Measurements from ENCODE around the gene GTF2H2C. TPM values are rescaled to one million over a fixed set of nuclear protein-coding genes. Genes with fewer than 3 reads are reported as not detected.
"Not testable (repeated sequence)": the region's sequence is repeated elsewhere in the genome, so short reads cannot be mapped to it uniquely, and the experiment has no call there.

The GTF2H2C gene
- total RNA-seq = 10 to 100 TPM; 27.1 to 30.7 TPM

DNA sequence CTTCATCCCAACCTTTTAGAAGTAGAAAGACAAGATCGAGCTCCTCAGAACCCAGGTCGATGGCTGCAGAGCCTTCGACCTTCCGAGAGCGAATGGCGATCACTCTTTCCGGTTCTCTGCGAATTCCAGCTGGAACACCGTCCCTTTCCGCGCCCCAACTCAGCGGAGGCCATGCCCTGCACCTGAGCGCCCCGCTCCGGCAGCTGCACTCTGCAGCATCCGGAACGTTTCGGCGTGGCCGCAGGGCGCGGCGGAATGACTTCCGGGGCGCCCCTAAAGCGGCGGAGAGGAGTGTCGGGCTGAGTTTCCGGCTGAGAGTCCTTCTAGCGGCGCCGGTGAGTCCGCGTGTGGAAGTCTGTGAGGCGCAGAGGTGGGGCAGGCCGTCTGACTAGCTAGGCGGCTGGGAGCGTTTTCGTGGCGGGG lies at the start of gene GTF2H2C:
Gene GTF2H2C, plus strand, starts transcription at position 284 of the 423 bp plus-strand sequence. CDS start 4,942 bp downstream, outside the sequence.
- H3K4me3 Mint-ChIP-seq = peak within 1 kb of the TSS; percentile 86
- H3K9me3 Mint-ChIP-seq; H3K4me1 Mint-ChIP-seq; POLR2A ChIA-PET; H3K27me3 Mint-ChIP-seq; CTCF ChIA-PET; H3K36me3 Mint-ChIP-seq (ENCODE audit: low read depth): not testable (repeated sequence)
- DNase-seq = peak; percentile 75
- H3K27ac Mint-ChIP-seq = peak within 1 kb of the TSS; percentile 84

DNA sequence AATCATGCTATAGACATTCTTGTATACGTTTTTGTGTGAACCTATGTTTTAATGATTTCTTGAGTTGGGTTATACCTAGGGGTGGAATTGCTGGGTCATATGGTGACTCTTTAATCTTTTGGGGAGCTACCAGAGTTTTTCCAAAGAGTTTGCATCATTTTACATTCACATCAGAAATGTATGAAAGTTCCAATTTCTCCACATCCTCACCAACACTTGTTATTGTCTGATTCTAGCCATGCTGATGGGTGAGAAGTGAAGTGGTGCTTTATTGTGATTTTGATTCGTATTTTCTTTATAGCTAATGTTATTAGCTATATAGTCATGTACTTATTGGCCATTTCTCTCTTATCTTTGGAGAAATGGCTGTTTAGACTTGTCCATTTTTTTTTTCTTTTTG lies 49.3 kb upstream of the GTF2H2C start:
- Mint-ChIP-seq H3K9me3 (no peaks in the 10 kb centered on the region), H3K27ac (no peak overlapping the region), H3K36me3 (ENCODE audit: low read depth) (no peaks in the 10 kb centered on the region), H3K4me3 (no peak overlapping the region), H3K4me1 (no peaks in the 10 kb centered on the region), H3K27me3 (no peaks in the 10 kb centered on the region)
- POLR2A ChIA-PET = interaction anchor here (0.8 kb wide), 1 partner anchor 1864 kb away, joined by 3 read pairs; no protein-coding TSS in a partner anchor
- no peak for DNase-seq
- CTCF ChIA-PET = interaction anchor here (0.6 kb wide), 1 partner anchor 18 kb away, joined by 4 read pairs; no protein-coding TSS in a partner anchor

DNA sequence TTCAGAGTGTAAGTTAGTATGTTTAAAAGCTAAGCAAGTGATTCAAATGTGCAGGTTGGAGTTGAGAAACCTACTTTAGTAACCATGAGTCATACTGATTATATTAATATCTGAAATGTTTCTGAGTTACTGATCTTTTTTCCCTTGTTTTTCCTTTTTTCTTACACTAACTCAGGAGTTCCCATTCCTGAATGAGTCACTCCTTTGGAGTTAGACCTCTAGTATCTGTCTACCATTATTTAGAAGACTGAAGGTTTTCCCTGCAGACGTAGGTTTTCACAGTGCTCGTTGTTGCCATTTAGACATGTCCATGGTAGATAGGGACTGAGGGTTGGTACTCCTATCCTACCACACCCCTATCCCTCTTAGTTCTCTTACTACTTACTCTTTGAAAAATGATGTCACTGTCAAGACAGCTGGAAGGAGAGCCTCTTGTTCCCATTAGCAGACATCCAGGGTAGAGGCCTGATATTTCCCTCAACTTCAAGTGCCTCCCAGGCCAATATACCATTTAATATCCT lies 47.2 kb upstream of the GTF2H2C start:
- H3K27me3 Mint-ChIP-seq = no peaks in the 10 kb centered on the region
- H3K4me3 Mint-ChIP-seq = no peak overlapping the region
- DNase-seq = no peak
- ChIA-PET POLR2A (no interaction called here), CTCF (interaction anchor here (1.0 kb wide), 1 partner anchor 15 kb away, joined by 6 read pairs; no protein-coding TSS in a partner anchor)
- H3K4me1 Mint-ChIP-seq = no peaks in the 10 kb centered on the region
- no peak overlapping the region for H3K27ac Mint-ChIP-seq
- H3K9me3 Mint-ChIP-seq = no peaks in the 10 kb centered on the region
- H3K36me3 Mint-ChIP-seq (ENCODE audit: low read depth) = no peaks in the 10 kb centered on the region

DNA sequence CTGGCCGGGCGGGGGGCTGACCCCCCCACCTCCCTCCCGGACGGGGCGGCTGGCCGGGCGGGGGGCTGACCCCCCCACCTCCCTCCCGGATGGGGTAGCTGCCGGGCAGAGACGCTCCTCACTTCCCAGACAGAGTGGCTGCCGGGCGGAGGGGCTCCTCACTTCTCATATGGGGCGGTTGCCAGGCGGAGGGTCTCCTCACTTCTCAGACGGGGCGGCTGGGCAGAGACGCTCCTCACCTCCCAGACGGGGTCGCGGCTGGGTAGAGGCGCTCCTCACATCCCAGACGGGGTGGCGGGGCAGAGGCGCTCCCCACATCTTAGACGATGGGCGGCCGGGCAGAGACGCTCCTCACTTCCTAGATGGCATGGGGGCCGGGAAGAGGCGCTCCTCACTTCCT lies 44.4 kb upstream of the GTF2H2C start:
- H3K36me3 Mint-ChIP-seq (ENCODE audit: low read depth); H3K4me1 Mint-ChIP-seq; DNase-seq; CTCF ChIA-PET; H3K4me3 Mint-ChIP-seq; H3K27ac Mint-ChIP-seq; POLR2A ChIA-PET; H3K27me3 Mint-ChIP-seq; H3K9me3 Mint-ChIP-seq: not testable (repeated sequence)

DNA sequence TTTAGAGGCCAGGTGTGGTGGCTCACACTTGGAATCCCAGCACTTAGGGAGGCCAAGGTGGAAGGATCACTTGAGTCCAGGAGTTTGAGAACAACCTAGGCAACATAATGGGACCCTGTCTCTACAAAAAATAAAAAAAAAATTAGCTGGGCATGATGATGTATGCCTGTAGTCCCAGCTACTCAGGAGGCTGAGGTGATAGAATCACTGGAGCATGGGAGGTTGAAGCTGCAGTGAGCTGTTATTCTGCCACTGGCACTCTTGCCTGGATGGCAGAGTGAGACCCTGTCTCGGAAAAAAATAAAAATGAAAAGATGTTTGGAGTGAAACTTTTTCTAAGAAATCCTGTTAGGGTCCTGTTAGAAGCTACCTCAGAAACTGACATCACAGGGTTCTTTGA lies 43.2 kb upstream of the GTF2H2C start:
- CTCF ChIA-PET = no interaction called here

DNA sequence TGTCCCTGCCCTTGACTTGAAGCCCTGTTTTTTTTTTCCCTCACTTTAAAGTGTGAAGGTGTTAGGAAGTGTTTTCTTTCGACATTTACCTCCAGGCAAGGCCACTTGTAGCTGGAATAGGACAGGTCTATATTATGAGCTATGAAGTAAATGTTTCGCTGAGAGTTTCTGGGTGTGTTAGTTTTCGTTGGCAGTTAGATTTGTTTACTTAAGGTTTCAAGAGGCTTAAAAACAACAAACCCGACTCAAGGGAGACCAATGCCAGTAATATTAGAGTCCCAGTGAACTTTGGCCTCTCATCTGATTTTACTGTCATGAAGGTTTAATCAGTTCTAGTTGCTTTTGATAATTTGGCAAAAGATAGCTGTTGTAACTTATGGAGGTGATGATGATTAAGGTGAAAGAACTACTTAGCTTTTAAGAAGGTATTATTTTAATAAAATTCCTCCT lies 42.2 kb upstream of the GTF2H2C start:
- CTCF ChIA-PET = no interaction called here
- no peak for DNase-seq
- Mint-ChIP-seq H3K27ac (no peak overlapping the region), H3K9me3 (no peaks in the 10 kb centered on the region), H3K4me1 (no peaks in the 10 kb centered on the region), H3K27me3 (peaks cover 5% of the 10 kb centered on the region), H3K36me3 (ENCODE audit: low read depth) (no peaks in the 10 kb centered on the region), H3K4me3 (no peak overlapping the region)
- POLR2A ChIA-PET = no interaction called here

More for the DNA sequence above, 43.2 kb upstream of the GTF2H2C start:
- DNase-seq = no peak
- Mint-ChIP-seq H3K4me1 (no peaks in the 10 kb centered on the region), H3K27me3 (peaks cover 3% of the 10 kb centered on the region), H3K27ac (no peak overlapping the region), H3K4me3 (no peak overlapping the region), H3K9me3 (no peaks in the 10 kb centered on the region), H3K36me3 (ENCODE audit: low read depth) (no peaks in the 10 kb centered on the region)
- POLR2A ChIA-PET = no interaction called here

DNA sequence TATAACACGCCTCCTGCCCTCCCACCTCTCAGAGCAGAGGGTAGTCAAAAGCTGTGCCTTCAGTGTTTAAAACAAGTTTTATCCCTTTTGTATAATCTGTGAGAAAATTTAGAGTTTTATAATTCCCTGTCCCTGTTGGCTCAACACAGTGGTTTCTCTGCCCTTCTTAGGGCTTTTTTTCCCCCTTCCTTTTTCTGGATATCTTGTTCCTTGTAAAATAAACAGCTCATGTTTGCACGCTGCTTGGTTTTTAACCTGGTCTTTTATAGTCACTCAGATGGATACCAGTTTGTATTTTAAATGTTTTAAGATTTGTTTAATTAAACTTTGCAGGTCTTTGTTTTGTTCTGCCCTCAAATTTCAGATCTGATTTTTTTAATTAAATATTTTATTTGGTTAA lies 40.7 kb upstream of the GTF2H2C start:
- H3K4me3 Mint-ChIP-seq = no peak overlapping the region
- DNase-seq = no peak
- ChIA-PET CTCF (no interaction called here), POLR2A (no interaction called here)
- H3K4me1 Mint-ChIP-seq = no peaks in the 10 kb centered on the region
- peaks cover 5% of the 10 kb centered on the region for H3K27me3 Mint-ChIP-seq
- H3K36me3 Mint-ChIP-seq (ENCODE audit: low read depth) = no peaks in the 10 kb centered on the region
- H3K27ac Mint-ChIP-seq = no peak overlapping the region
- H3K9me3 Mint-ChIP-seq = no peaks in the 10 kb centered on the region

DNA sequence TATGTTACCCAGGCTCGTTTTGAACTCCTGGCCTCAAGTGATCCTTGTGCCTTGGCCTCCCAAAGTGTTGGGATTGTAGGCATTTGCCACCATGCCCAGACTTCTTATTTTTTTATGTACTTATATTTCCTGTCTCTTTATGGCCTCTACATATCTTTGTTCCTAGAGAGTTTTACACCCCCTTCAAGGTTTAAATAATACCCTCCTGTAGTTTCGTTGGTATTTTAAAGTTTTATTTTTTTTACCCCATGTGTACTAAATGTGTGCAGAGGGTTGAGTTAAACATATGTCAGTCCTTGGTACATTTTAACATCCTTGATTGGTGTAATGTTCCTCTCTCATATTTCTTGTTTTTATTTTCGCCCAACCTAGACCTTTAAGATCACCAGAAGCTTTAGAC lies 38.0 kb upstream of the GTF2H2C start:
- H3K27ac Mint-ChIP-seq = no peak overlapping the region
- no peak overlapping the region for H3K4me3 Mint-ChIP-seq
- ChIA-PET CTCF (no interaction called here), POLR2A (no interaction called here)
- H3K27me3 Mint-ChIP-seq = peaks cover 5% of the 10 kb centered on the region
- no peaks in the 10 kb centered on the region for H3K4me1 Mint-ChIP-seq
- no peak for DNase-seq
- H3K36me3 Mint-ChIP-seq (ENCODE audit: low read depth) = no peaks in the 10 kb centered on the region
- H3K9me3 Mint-ChIP-seq = no peaks in the 10 kb centered on the region

DNA sequence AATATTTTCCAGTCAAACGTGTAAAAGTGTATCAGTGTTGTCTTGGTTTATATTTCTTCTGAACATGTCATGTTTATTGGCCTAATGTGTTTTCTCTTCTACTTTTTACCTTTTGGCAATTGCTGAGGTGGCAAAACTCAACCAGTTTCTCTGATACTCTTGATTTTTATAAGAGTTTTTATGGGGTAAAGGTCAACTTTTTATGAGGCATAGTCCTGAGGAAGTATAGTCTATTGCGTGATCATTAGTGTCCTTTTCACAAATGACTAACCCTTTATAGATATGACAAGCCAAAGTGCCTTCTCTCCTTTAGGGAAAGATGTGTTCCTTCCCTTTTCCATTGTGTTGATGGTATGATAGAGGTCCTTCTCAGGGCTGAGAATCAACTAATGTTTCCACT lies 34.5 kb upstream of the GTF2H2C start:
- H3K27me3 Mint-ChIP-seq = peaks cover 2% of the 10 kb centered on the region
- H3K27ac Mint-ChIP-seq = no peak overlapping the region
- H3K4me3 Mint-ChIP-seq = no peak overlapping the region
- no peak for DNase-seq
- H3K4me1 Mint-ChIP-seq = no peaks in the 10 kb centered on the region
- CTCF ChIA-PET = no interaction called here
- POLR2A ChIA-PET = no interaction called here
- no peaks in the 10 kb centered on the region for H3K9me3 Mint-ChIP-seq
- no peaks in the 10 kb centered on the region for H3K36me3 Mint-ChIP-seq (ENCODE audit: low read depth)

DNA sequence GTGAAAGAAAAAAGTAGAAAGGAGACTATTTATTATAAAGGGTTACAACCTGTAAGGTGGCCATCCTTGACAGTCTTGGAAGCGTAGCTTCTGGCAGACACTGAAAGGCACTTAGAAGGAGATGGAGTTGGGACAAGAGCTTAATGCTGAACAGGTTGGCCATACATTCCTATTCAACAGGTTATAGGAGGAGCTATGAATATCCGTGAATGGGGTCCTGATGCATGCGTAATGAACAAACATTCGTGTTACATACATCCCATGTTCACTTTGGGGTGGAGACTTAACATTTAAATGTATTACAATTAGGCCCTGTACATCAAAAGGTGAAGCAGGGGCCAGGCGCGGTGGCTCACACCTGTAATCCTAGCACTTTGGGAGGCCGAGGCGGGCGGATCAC lies 33.3 kb upstream of the GTF2H2C start:
- ChIA-PET POLR2A (no interaction called here), CTCF (no interaction called here)
- no peak overlapping the region for H3K4me3 Mint-ChIP-seq

DNA sequence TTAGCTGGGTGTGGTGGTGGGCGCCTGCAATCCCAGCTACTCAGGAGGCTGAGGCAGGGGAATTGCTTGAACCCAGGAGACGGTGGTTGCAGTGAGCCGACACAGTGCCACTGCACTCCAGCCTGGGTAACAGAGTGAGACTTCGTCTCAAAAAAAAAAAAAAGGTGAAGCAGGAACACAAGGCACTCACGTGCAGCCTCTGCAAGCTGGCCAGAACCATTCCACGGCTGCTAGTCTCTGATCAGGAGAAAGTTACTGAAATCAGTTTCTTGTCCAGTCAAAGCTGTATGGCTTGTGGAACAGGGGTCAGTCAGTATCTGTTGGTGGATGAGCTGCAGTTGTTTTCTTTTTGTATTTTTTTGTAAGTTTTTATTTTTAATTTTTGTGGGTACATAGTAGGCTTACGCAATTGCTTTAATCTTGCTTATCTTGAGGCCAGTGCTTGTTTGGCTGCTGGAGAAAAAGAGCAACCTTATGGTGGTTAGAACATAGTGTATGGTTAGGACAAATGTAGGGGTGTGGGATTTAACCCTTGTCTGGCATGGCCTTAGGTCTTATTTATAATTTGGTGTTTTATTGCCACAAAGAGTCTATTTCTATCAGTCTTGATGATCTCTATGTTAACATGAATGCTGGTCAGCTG lies 32.7 kb upstream of the GTF2H2C start:
- ChIA-PET CTCF (no interaction called here), POLR2A (no interaction called here)
- H3K27me3 Mint-ChIP-seq = peaks cover 11% of the 10 kb centered on the region
- no peaks in the 10 kb centered on the region for H3K36me3 Mint-ChIP-seq (ENCODE audit: low read depth)
- H3K4me3 Mint-ChIP-seq = no peak overlapping the region
- no peak for DNase-seq
- no peak overlapping the region for H3K27ac Mint-ChIP-seq
- no peaks in the 10 kb centered on the region for H3K4me1 Mint-ChIP-seq
- no peaks in the 10 kb centered on the region for H3K9me3 Mint-ChIP-seq

More for the DNA sequence above, 33.3 kb upstream of the GTF2H2C start:
- no peak for DNase-seq
- H3K4me1 Mint-ChIP-seq = no peaks in the 10 kb centered on the region
- H3K9me3 Mint-ChIP-seq = no peaks in the 10 kb centered on the region
- no peaks in the 10 kb centered on the region for H3K36me3 Mint-ChIP-seq (ENCODE audit: low read depth)
- no peak overlapping the region for H3K27ac Mint-ChIP-seq
- H3K27me3 Mint-ChIP-seq = peaks cover 10% of the 10 kb centered on the region

DNA sequence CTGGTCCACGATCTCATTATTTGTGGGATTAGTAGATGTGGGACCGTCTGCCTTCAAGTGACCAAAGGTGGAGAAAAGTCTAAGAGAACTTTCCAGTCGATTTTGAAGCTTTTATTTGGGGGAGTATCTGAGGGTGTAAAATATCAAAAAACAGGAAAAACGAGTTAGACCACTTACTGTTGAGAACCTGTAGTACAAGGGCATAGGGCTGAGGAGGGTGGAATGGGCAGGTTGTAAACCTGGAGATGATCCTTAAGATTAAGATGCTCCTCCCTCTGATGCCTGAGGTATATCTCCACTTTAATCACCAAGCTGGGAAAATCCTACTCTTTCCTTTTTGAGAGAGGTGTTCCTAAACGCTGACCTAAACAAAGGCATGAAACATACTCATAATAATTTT lies 32.0 kb upstream of the GTF2H2C start:
- Mint-ChIP-seq H3K27ac (no peak overlapping the region), H3K36me3 (ENCODE audit: low read depth) (no peaks in the 10 kb centered on the region), H3K9me3 (no peaks in the 10 kb centered on the region), H3K4me1 (no peaks in the 10 kb centered on the region), H3K27me3 (peaks cover 12% of the 10 kb centered on the region), H3K4me3 (no peak overlapping the region)
- DNase-seq = no peak
- CTCF ChIA-PET = interaction anchor here (1.1 kb wide), 1 partner anchor 435 kb away, joined by 3 read pairs; no protein-coding TSS in a partner anchor
- POLR2A ChIA-PET = no interaction called here

DNA sequence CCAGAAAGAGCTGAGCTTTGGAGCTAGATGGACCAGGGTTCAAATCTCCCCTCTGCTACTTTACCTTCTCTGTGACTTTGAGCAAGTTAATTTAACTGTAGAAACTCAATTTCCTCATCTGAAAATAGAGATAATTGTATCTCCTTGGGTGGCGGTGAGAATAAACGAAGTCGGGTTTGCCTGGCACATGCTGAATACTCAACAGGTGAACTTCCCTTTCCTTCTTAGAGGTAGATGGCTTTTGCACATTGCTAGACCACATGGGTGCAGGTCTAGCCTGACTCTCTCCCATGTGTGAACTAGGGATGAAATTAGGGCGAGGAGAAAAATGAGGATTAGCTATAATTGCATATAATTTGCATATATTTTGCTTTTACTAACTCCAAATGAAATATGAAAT lies 31.4 kb upstream of the GTF2H2C start:
- Mint-ChIP-seq H3K4me3 (no peak overlapping the region), H3K27ac (no peak overlapping the region), H3K9me3 (no peaks in the 10 kb centered on the region), H3K4me1 (no peaks in the 10 kb centered on the region), H3K36me3 (ENCODE audit: low read depth) (no peaks in the 10 kb centered on the region), H3K27me3 (peaks cover 12% of the 10 kb centered on the region)
- no peak for DNase-seq
- ChIA-PET CTCF (interaction anchor here (1.1 kb wide), 1 partner anchor 435 kb away, joined by 3 read pairs; no protein-coding TSS in a partner anchor), POLR2A (no interaction called here)
